NB4 (cell line): Measurements from ENCODE around the gene STAB1.

Experiments
- MYC ChIP-seq: IDR thresholded peaks from 2 replicates; pipeline ENCODE4 v1.6.1; 2011; ENCODE audit warnings: low read depth, low read length
- TF ChIP-seq, protein P1 (sequence below): IDR thresholded peaks from one replicate; pipeline ENCODE4 v1.5.1; 2012; ENCODE audit warnings: low read depth, low read length

DNA sequence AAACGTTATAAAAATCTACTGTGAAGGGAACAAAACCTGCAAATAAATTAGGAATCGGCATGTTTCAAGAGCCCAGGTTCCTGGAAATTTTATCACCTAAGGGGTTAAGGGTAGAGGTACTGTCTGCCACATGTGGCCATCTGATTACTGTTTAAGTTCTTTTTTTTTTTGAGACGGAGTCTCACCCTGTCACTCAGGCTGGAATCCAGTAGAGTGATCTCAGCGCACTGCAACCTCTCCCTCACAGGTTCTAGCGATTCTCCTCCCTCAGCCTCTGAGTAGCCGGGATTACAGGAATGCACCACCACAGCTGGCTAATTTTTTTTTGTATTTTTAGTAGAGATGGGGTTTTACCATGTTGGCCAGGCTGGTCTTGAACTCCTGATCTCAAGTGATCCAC is 77.1 kb downstream of the STAB1 start:
- TF ChIP-seq, protein P1, sequence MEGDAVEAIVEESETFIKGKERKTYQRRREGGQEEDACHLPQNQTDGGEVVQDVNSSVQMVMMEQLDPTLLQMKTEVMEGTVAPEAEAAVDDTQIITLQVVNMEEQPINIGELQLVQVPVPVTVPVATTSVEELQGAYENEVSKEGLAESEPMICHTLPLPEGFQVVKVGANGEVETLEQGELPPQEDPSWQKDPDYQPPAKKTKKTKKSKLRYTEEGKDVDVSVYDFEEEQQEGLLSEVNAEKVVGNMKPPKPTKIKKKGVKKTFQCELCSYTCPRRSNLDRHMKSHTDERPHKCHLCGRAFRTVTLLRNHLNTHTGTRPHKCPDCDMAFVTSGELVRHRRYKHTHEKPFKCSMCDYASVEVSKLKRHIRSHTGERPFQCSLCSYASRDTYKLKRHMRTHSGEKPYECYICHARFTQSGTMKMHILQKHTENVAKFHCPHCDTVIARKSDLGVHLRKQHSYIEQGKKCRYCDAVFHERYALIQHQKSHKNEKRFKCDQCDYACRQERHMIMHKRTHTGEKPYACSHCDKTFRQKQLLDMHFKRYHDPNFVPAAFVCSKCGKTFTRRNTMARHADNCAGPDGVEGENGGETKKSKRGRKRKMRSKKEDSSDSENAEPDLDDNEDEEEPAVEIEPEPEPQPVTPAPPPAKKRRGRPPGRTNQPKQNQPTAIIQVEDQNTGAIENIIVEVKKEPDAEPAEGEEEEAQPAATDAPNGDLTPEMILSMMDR: no peak
- TF ChIP-seq MYC: no peak
